HG02798 (cell line): ENCODE measurements around the gene ARHGEF7.
A peak's percentile ranks its signal among the peaks of the same experiment; 100 is the strongest.

Experiments
- ATAC-seq: cut with Tn5 transposase; IDR thresholded peaks from one replicate; pipeline ENCODE4 v1.9.1; 2021; ENCODE audit warnings: mild to moderate bottlenecking; ENCODE audit not compliant: unreplicated experiment, poor library complexity

ARHGEF7 gene

DNA sequence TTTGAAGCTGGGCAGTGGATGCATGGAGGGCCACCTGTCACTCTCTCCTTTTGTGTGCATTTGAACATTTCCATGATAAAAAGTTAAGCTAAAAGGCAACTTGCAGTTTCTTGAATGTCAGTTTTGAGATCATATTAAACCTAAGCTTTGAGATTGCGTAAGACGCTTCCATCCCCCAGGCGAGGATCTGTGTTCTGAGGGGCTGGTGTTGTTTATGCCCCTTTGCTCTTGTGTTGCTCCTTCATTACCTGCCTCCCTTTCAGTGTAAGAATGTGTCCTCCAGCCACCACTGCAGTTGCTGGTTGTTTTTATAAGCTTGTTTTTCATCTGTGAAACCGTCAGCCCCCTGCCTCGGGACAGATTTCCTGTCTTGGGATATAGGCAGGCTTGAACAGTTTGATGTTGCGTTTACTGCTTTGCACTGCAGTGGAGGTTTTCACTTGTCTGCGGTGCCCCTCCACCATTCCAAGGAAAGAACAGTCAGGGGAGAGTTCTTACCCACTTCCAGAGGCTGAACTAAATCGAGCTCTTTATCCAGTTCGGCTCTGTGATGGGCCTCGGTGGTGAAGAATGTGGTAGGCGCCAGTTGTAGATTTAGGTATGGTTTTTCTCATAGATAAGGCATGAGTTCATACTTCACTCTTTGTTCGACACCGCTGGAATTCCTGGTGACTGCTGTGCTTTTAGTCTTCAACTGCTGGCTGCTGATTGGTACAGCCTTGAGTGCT is 96.8 kb downstream of the ARHGEF7 start:
- ATAC-seq: no peak

DNA sequence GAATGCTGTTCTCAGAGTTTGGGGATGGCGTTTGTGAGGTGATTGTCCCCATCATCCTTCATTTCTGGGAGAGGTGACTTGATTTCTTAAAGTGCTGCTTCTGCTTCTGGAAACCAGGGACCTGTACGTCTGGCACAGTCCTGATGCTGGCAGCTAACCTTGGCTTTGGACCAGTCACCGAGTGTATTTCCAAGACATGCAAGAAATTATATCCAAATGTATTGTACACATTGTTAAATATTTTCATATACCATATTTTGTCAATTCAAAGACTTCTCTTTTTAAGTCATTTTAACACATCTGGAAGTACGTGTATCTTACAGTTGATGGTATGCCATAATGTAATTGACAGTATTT is 97.4 kb downstream of the ARHGEF7 start:
- ATAC-seq: no peak

DNA sequence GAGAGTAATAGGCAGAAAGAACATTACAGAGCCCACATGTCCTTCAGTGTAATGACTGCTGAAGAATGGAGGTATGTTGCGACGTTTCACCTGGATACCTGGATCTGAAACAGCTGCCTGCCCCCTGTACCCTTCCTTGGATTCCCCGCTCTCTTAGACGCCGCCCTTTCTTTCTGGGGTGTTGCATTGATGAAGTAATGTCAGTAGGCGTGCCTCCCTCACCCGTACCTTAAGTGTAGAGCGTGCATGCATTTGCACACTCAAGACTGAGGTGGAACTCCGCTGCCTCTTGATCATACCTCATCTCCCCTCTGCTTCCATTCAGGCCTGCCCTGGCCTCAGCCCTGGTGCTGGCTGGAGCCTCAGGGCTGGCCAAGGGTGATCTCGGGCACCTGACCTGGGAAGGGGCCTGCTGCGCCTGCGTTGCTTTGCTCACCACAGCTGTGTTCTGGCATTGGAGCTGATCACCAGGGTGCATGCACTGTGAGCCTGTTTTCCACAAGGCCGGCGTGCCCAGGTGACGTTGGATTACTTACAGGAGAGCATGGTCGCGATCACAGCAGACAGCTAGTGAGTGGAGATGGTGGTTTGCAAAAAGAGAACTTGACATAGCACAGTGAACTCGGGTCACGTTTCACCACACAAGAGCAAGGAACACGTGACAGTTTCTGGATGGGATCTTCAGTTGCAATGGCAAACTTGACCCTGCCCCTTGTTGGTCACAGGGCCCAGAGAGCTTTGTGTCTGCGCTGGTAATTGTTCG is 99.0 kb downstream of the ARHGEF7 start:
- ATAC-seq: no peak

DNA sequence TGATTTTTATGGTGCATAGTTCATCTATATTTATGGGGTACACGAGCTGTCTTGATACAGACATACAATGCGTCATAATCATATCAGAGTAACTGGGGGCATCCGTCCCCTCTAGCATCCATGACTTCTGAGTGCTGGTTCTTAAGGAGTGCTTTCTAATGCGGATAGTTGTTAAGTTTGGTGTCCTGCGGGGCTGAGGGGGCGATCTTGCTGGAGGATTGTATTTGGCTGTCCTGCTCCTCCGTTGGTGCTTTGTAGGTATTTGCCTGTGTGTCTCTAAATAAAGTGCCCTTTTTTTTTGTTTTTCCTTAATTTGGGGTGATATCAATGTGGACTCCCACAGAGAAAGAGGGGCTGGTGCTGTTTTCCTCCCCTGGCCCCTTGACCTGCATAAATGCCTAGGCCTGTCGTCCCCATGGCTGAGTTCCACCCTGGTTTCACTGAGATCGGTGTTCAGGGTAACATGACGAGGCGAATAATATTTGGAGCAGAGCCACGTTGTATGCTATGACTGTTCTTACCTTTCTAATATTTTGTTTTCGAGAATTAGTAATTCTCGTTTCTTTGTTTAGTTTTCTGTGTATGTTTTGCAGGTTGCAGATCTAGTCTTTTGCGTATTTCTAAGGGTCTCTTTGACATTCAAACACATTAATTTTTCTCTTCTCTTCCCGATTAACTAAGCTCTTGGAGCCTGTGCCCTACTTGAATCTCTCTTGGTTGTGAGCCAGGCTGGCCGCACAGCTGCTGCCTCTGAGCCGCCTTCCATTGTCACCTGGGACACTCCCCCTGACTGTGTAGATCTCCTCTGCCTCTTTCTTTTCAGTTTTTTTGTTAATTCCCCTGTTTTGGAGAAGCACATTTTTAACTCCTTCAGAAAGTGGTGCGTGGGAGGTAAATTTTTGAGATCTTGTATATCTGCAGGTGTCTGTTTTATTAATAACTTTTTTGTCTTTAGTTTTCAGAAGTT is 100.3 kb downstream of the ARHGEF7 start:
- ATAC-seq: no peak

DNA sequence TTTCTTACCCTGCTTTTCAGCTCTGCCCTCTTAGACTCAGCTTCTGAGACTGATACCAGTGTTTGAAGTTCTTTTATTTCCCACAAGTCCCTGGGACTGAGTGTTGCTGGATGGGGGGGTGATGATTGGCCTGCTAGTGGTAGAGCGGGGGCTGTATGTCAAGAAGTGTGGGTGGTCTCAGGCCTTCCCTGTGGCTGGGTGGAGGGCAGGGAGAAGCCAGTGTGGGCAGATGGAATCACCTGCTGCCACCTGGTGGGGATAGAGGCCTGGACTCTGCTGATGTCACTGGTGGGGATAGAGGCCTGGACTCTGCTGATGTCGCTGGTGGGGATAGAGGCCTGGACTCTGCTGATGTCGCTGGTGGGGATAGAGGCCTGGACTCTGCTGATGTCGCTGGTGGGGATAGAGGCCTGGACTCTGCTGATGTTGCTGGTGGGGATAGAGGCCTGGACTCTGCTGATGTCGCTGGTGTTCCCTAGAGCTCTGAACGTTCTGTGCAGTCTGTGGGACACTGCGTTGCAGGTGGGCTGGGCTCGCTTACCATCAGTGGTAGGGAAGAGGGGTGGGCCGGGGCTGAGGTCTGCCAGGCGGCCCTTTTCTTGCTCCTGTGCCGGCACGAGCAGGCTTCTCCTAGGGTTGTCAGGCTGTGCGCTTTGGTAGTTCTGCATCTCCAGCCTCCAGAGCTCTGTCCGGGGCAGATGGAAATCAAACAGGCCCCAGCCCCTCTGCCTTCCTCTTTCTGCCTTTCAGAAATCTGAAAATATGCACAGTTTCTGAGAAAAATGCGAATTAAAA is 101.3 kb downstream of the ARHGEF7 start:
- ATAC-seq: peak; percentile 53

DNA sequence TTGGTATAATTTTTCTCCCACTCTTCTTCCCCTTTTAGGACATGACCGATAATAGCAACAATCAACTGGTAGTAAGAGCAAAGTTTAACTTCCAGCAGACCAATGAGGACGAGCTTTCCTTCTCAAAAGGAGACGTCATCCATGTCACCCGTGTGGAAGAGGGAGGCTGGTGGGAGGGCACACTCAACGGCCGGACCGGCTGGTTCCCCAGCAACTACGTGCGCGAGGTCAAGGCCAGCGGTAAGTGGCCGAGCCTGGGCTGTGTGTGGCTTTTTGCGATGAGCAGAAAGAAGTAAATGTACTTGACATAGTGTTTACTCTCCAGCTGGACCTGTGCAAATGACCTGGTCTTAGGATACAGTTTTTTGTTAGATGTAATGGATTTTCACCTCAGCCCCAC is 102.5 kb downstream of the ARHGEF7 start:
- no peak for ATAC-seq

DNA sequence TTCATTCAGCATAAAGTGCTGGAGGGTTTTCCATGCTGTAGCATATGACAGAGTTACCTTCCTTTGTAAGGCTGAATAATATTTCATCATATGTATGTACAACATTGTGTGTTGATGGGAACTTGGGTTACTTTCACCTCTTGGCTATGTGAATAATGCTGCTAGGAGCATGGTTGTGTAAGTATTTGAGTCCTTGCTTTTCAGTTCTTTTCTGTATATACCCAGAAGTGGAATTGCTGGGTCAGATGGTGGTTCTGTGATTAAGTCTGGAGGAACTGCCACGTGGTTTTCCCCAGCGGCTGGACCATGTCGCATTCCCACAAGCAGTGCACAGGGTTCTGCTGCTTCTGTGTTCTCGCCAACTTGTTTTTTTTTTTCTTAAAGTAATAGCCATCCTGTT is 104.2 kb downstream of the ARHGEF7 start:
- no peak for ATAC-seq

DNA sequence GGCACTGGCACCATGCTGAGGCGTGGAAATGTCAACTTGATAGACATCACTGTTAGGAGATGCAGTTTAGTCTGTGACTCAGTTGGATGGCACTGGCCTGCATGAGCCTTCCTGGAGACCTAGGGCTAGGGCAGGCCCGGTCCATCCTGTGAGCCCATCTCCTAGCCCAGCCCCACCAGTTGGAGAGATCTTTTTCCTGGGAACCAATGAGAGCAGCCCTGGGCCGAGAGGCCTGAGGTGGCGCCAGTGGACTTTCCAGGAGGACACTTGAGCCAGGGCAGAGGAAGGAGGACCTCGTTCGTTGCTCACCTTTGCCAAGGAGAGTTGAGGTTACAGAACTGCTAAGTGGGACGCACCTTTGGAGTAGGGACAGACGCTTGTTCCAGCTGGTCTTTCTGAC is 104.8 kb downstream of the ARHGEF7 start:
- ATAC-seq: no peak

DNA sequence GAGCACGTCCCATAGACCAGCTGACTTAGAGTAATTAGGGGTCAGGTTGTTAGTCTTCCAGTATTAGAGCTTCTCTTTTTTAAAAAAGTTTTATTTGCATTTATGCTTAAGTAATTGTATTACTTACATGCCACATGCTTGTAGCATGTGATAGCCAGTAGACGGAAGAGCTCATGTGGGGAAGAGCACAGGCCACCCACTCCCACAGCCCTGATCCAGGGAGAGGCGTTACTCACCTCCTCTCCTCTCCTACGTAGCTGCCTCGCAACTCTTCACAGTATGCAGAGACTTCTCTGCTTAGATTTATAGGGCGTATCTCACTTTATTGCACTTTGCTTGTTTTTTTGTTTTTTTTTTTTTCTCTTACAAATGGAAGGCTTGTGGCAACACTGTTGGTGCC is 110.1 kb downstream of the ARHGEF7 start:
- ATAC-seq: no peak

DNA sequence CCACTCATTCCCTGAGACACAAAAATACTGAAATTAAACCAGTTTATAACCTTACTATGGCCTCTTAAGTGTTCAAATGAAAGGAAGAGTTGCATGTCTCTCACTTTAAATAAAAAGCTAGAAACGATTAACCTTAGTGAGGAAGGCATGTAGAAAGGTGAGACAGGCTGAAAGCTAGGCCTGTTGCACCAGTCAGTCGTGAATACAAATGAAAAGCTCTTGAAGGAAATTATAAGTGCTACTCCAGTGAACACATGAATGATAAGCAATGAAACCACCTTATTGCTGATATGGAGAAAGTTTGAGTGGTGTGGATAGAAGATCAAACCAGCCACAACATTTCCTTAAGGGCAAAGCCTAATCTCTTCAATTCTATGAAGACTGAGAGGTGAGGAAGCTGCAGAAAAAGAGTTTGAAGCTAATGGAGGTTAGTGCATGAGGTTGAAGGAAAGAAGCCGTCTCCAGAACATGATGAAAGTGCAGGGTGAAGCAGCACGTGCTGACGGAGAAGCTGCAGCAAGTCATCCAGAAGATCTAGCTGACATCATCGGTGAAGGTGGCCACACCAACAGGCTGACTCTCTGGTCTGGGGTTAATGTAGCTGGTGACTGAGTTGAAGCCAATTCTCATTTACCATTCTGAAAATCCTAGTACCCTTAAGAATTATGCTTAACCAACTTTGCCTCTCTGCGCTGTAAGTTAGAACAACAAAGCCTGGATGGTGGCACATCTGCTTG is 110.9 kb downstream of the ARHGEF7 start:
- ATAC-seq: no peak

DNA sequence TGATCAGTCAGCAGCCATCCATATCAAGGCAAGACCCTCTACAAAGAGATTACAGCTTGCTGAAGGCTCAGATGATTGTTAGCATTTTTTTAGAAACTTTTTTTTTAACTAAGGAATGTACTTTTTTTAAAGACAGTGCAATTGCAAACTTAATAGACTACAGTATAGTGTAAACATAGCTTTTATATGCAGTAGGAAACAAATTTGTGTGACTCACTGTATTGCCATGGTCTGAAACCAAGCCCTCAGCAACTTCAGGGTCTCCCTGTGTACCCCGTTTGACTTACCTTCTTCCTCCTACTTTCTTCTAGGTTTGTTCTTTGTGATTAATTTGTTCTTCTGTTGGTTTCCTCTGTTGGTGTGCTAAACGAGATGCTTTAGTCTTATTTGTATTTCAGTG is 112.3 kb downstream of the ARHGEF7 start:
- no peak for ATAC-seq

DNA sequence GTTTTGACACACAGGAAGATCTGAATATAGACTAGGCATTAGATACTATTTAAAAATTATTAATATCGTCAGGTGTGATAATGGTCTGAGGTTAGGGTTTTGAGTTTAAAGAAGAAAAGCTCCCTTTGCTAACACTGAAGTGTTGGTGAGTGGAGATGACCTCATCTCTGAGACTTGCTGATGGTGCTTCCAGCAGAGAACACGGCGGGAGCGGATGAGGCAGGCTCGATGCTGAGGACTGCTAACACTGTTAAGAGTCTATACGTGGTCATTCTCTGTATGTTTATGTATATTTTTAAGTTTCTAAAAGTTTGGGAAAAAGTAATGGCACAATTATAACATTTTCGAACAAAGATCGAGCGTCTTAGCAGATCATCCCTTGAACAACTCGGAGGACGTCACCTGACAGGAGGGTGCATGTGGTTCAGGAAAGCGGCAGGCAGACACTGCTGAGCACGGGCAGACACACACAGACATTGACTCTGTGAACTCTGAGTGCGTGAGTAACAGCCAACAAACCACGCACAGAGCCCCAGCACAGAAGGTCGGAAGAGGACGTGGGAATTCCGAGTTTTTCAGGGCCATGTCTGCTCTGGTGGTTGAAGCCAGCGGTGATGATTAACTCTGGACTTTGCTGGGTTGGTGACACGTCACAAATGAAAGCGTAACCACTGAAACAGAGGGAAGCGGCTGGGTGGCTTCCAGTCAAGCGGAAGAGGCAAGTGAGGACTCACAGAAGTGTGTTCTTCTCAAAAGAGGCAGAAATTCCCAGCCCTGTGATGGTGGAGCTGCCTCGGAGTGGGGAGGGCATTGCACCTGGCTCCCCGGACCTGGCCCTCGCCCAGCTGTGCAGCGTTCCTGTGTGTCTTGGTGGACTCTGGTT is 113.4 kb downstream of the ARHGEF7 start:
- no peak for ATAC-seq

DNA sequence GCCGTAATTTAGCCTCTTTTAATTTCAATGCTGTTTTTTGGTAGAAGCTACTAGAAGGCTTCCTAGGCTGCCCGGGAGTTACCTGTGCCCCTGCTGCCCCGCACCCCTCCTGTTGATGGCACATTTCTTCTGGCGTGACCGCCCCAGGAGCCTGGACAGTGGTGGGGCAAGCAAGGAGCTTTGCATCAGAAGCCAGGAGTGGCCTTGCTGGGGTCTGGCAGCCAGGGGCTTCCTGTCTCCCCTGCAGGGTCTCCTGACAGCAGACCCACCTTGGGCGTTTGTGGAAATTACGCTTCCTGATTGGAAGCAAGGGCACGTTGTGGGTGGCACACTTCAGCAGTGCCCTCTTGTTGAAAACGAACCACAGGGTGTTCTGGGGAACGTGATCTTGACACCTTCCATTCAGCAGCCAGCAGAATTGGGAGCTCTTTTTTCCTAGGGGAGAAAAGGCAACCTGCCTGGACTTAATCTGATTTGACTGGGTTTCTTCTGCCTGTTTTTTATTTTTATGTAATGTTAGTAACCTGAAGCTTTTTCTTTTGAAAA is 115.3 kb downstream of the ARHGEF7 start:
- no peak for ATAC-seq

DNA sequence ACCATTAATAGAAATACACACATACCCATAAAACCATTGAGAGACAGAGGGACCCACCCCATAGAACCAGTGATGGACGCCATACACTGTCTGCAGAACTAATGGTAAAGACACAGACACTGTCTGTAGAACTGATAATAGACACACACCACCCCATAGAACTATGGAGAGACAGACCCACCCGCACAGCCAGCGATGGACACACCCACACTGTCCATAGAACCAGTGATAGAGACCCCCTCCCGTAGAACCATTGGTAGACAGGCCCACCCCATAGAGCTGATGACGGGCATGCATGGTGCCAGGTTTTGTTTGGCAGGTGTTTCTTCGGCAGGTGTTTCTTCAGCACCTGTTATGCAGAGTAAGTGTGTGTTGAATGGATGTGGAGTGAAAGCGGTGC is 117.1 kb downstream of the ARHGEF7 start:
- no peak for ATAC-seq

DNA sequence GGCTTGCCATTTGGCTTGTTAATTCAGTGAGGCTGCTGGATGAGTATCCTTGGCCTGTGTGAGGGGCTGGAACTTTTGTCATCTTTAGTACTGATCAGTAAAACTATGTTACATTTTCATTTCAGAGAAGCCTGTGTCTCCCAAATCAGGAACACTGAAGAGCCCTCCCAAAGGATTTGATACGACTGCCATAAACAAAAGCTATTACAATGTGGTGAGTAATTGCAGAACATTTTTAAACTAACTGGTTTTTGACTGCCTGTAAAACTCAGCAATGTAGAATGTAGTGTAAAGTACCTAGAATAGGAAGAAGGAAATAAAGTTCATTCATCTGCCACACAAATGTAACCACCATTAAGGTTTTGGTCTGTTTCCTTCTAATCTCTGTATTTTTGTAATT is 118.0 kb downstream of the ARHGEF7 start:
- ATAC-seq: no peak

DNA sequence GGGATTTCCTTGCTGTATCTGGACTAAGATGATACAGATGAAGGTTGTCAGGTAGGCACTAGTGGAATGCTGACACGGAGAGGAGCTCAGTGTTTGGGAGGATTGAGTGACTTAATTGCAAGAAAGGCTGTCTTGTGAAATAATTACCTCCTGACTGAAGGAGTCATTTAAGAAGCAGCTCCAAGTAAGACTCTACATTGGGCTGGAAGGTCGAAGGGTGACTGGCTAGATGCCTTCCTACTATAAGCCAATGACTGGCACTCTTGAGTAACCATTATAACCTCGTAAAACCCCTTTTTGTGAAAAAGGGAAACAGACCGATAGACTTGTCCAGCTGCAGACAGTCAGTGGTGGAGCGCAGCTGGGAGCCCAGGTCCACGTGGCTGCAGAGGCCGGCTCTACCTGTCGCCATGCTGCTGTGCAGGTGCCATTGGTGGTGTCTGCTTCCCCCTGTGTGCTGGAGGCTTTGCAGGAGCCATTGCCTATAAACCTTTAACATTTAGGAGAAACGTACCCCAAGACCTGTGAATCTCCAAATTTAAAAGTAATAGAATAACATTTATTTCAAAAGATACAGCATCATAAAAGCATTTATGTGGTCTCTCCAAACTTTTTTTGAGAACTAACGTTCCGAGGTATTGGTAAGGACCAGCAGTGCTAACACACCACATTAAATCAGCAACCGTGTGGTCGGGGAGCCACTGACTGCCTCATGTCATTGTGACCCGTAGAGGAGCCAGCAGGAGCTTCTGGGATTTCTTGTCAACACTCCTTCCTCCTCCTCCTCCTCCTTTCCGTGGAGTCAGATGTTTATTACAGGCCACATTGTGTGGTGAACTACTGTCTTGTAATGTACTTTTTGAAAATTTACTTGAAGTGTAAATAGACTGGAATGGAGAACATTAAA is 124.9 kb downstream of the ARHGEF7 start:
- no peak for ATAC-seq
